Measurements from ENCODE around the gene SKAP2.
"Not testable (repeated sequence)": the region's sequence is repeated elsewhere in the genome, so short reads cannot be mapped to it uniquely, and the experiment has no call there.

SKAP2 gene

GRCh38 chr7:26857170-26857505 lies 7.3 kb downstream of the SKAP2 start:
- no peak for DNase-seq

- DNase-seq: no peak
These were observed 8.0 kb downstream of the SKAP2 start for GRCh38 chr7:26856176-26856985.

GRCh38 chr7:26854876-26855855 lies 9.2 kb downstream of the SKAP2 start:
- DNase-seq: no peak

- DNase-seq: no peak
These were observed 10.5 kb downstream of the SKAP2 start for GRCh38 chr7:26853788-26854393.

GRCh38 chr7:26850193-26850651 lies 14.2 kb downstream of the SKAP2 start:
- DNase-seq: no peak

GRCh38 chr7:26843705-26844104 lies 20.7 kb downstream of the SKAP2 start:
- DNase-seq: no peak

- DNase-seq: no peak
These were observed 21.5 kb downstream of the SKAP2 start for GRCh38 chr7:26842897-26843296.

GRCh38 chr7:26841003-26841739 lies 23.2 kb downstream of the SKAP2 start:
- DNase-seq: no peak

GRCh38 chr7:26836793-26837192 lies 27.6 kb downstream of the SKAP2 start:
- DNase-seq: not testable (repeated sequence)

- no peak for DNase-seq
These were observed 49.0 kb downstream of the SKAP2 start for GRCh38 chr7:26815426-26815825.

- DNase-seq: no peak
These were observed 51.0 kb downstream of the SKAP2 start for GRCh38 chr7:26813432-26813831.

- DNase-seq: no peak
These were observed 69.8 kb downstream of the SKAP2 start for GRCh38 chr7:26794541-26794940.

GRCh38 chr7:26792576-26792975 lies 71.8 kb downstream of the SKAP2 start:
- no peak for DNase-seq

- DNase-seq: no peak
These were observed 72.4 kb downstream of the SKAP2 start for GRCh38 chr7:26792006-26792405.

- DNase-seq: no peak
These were observed 74.8 kb downstream of the SKAP2 start for GRCh38 chr7:26789481-26790184.

- DNase-seq: no peak
These were observed 76.7 kb downstream of the SKAP2 start for GRCh38 chr7:26787701-26788100.

- no peak for DNase-seq
These were observed 80.3 kb downstream of the SKAP2 start for GRCh38 chr7:26784118-26784517.

- DNase-seq: no peak
These were observed 81.9 kb downstream of the SKAP2 start for GRCh38 chr7:26782501-26782900.

GRCh38 chr7:26779978-26780595 lies 84.3 kb downstream of the SKAP2 start:
- DNase-seq: no peak

GRCh38 chr7:26777385-26777784 lies 87.0 kb downstream of the SKAP2 start:
- DNase-seq: no peak

- no peak for DNase-seq
These were observed 103.9 kb downstream of the SKAP2 start for GRCh38 chr7:26760501-26760900.

- DNase-seq: no peak
These were observed 105.3 kb downstream of the SKAP2 start for GRCh38 chr7:26759108-26759507.
